Body of pancreas (tissue), 4 donors: ENCODE results near the gene PLK5. TPM values are rescaled to one million over a fixed set of nuclear protein-coding genes. Genes with fewer than 3 reads are reported as not detected.

ENCODE experiments used
- ATAC-seq: fragments of 150-250 bp; one replicate; pipeline ENCODE4 v1.9.1; 2016
- DNase-seq, 4 donors: peaks; one replicate each; pipeline ENCODE4 v3.0.0-alpha.2; 2019
- H3K27ac ChIP-seq, 4 donors: fragments of 200-600 bp; sonication (generic); 1 replicate in 3 of 4; 2 replicates in 1 of 4; pipeline versions ENCODE4 v1.5.1 to v1.6.1; 2016 to 2019; ENCODE audit warnings: mild to moderate bottlenecking in 1 of 4, mixed read lengths in 1 of 4, moderate library complexity in 1 of 4
- H3K27me3 ChIP-seq, 2 donors: fragments of 200-600 bp; sonication (generic); one replicate each; pipeline ENCODE4 v1.6.0; 2016; ENCODE audit warnings: mild to moderate bottlenecking in 1 of 2
- H3K36me3 ChIP-seq, 2 donors: fragments of 200-600 bp; sonication (generic); replicated peaks in 1 of 2; 2 replicates each; pipeline ENCODE4 v1.5.1; 2016; ENCODE audit warnings: low read depth in 2 of 2; ENCODE audit not compliant: insufficient read depth in 1 of 2
- H3K4me1 ChIP-seq: fragments of 200-600 bp; sonication (generic); one replicate; pipeline ENCODE4 v1.6.0; 2016
- H3K4me3 ChIP-seq, 2 donors: fragments of 200-600 bp; sonication (generic); 1 replicate in 1 of 2; 2 replicates in 1 of 2; pipeline ENCODE4 v1.5.1; 2016 to 2019
- H3K9me3 ChIP-seq, 3 donors: fragments of 200-600 bp; sonication (generic); 1 replicate in 2 of 3; 2 replicates in 1 of 3; pipeline ENCODE4 v1.5.1; 2016
- POLR2A ChIP-seq, 3 donors: fragments of 450-650 bp; IDR thresholded peaks; one replicate each; pipeline ENCODE4 v1.6.1; 2016; ENCODE audit warnings: antibody characterized with exemption in 3 of 3, mild to moderate bottlenecking in 2 of 3
- WGBS, 2 donors: methylation state at CpG; one replicate each; pipeline ENCODE4 v1.1.5; 2017; 5-methylcytosine and 5-hydroxymethylcytosine counted together
- intact Hi-C: fragments of 100-400 bp; cut with DNase I; formaldehyde crosslinking; loops from one replicate; pipeline ENCODE4 v1.15.1; 2023
- total RNA-seq, 2 donors: library from RNA; depleted of rRNA; stranded (reverse); fragments of >200 nt; gene quantifications; one replicate each; pipeline ENCODE4 v1.1.0, GENCODE V29; 2016
- TF ChIP-seq, protein P1 (sequence below), 7 experiments: fragments of 450-650 bp in 4 of 7; fragments of 200-600 bp in 3 of 7; sonication (generic) in 3 of 7; IDR thresholded peaks; one replicate each; pipeline ENCODE4 v1.5.1; 2016 to 2019; ENCODE audit warnings: antibody characterized with exemption in 7 of 7

The PLK5 gene
- total RNA-seq, 2 donors from 2014 or later = not detected

- TF ChIP-seq, protein P1, sequence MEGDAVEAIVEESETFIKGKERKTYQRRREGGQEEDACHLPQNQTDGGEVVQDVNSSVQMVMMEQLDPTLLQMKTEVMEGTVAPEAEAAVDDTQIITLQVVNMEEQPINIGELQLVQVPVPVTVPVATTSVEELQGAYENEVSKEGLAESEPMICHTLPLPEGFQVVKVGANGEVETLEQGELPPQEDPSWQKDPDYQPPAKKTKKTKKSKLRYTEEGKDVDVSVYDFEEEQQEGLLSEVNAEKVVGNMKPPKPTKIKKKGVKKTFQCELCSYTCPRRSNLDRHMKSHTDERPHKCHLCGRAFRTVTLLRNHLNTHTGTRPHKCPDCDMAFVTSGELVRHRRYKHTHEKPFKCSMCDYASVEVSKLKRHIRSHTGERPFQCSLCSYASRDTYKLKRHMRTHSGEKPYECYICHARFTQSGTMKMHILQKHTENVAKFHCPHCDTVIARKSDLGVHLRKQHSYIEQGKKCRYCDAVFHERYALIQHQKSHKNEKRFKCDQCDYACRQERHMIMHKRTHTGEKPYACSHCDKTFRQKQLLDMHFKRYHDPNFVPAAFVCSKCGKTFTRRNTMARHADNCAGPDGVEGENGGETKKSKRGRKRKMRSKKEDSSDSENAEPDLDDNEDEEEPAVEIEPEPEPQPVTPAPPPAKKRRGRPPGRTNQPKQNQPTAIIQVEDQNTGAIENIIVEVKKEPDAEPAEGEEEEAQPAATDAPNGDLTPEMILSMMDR (IDR thresholded peaks at IDR 0.05) = peak; percentile 45 to 70 (median 49)
- no peak for TF ChIP-seq POLR2A (IDR thresholded peaks at IDR 0.05)
- Histone ChIP-seq H3K27ac (no peak overlapping the region), H3K4me1 (peaks cover 13% of the 10 kb centered on the region), H3K27me3 (peaks cover 0 to 21% of the 10 kb centered on the region in 2 donors), H3K9me3 (no peaks in the 10 kb centered on the region), H3K4me3 (no peak overlapping the region), H3K36me3 (no peaks in the 10 kb centered on the region)
- ATAC-seq (peak; percentile 63), DNase-seq (peak; percentile 40 to 60 (median 47))
- 0 to 6% methylated on average over 1 to 40 of the region's 52 CpGs for WGBS, 2 donors
- intact Hi-C loops = loop anchor here (10.0 kb wide), 1 partner anchor 229 kb away; the partner anchor contains the start of gene EFNA2
These were observed 10.2 kb upstream of the PLK5 start for GRCh38 chr19:1513499-1514294.

- 58 to 59% methylated on average over 9 to 10 of the region's 10 CpGs for whole genome bisulfite sequencing, 2 donors
These were observed 9.6 kb upstream of the PLK5 start for GRCh38 chr19:1514295-1514661.

GRCh38 chr19:1514986-1515721, 8.7 kb upstream of the PLK5 start:
- ATAC-seq (no peak), DNase-seq (no peak)
- Histone ChIP-seq H3K9me3 (no peaks in the 10 kb centered on the region), H3K4me3 (no peak overlapping the region), H3K27ac (no peak overlapping the region), H3K4me1 (peaks cover 13% of the 10 kb centered on the region), H3K27me3 (peaks cover 0 to 21% of the 10 kb centered on the region in 2 donors), H3K36me3 (no peaks in the 10 kb centered on the region)
- intact Hi-C loops = loop anchor here (10.0 kb wide), 1 partner anchor 230 kb away; the partner anchor contains the start of gene EFNA2
- TF ChIP-seq, protein P1 (IDR thresholded peaks at IDR 0.05) = no peak
- TF ChIP-seq POLR2A (IDR thresholded peaks at IDR 0.05) = no peak
- WGBS, 2 donors = 51 to 65% methylated on average over 12 to 14 of the region's 14 CpGs

More at GRCh38 chr19:1514295-1514661, 9.6 kb upstream of the PLK5 start:
- H3K4me1 ChIP-seq = peaks cover 13% of the 10 kb centered on the region
- H3K4me3 ChIP-seq = no peak overlapping the region
- peaks cover 0 to 21% of the 10 kb centered on the region in 2 donors for H3K27me3 ChIP-seq
- no peaks in the 10 kb centered on the region for H3K36me3 ChIP-seq
- ATAC-seq = no peak
- H3K27ac ChIP-seq = no peak overlapping the region
- TF ChIP-seq POLR2A (IDR thresholded peaks at IDR 0.05) = no peak
- TF ChIP-seq, protein P1 (IDR thresholded peaks at IDR 0.05) = no peak
- intact Hi-C loops = loop anchor here (10.0 kb wide), 1 partner anchor 229 kb away; the partner anchor contains the start of gene EFNA2
- no peak for DNase-seq
- no peaks in the 10 kb centered on the region for H3K9me3 ChIP-seq

DNA sequence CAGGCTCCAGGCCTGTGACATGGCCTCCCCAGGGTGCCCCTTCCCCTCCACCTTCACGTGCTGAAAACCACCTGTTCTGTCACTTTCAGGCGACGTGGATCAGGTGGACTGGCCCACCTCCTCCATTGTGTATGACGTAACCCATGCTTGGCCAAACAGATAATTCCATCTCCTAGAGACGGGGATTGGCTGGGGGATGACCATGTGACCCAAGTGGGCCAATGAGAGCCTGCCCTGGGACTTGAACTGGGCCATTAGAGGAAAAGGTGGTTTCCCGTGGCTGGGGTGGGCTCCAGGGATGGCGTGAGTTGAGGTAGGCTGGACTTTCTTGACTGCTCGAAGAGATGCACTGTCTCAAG, 7.5 kb upstream of the PLK5 start:
- Histone ChIP-seq H3K27ac (no peak overlapping the region), H3K27me3 (peaks cover 0 to 21% of the 10 kb centered on the region in 2 donors), H3K36me3 (no peaks in the 10 kb centered on the region), H3K4me3 (no peak overlapping the region), H3K4me1 (peaks cover 13% of the 10 kb centered on the region), H3K9me3 (no peaks in the 10 kb centered on the region)
- intact Hi-C loops = loop anchor here (10.0 kb wide), 1 partner anchor 232 kb away; the partner anchor contains the start of gene EFNA2
- 73 to 84% methylated on average over 6 to 8 of the region's 8 CpGs for WGBS, 2 donors
- TF ChIP-seq, protein P1 (IDR thresholded peaks at IDR 0.05) = no peak
- no peak for TF ChIP-seq POLR2A (IDR thresholded peaks at IDR 0.05)
- no peak for ATAC-seq
- DNase-seq = no peak
